Thoracic aorta (tissue), 2 donors: Measurements from ENCODE around the gene ADAM8. TPM values are rescaled to one million over a fixed set of nuclear protein-coding genes. Genes with fewer than 3 reads are reported as not detected.

Source experiments
- ATAC-seq: fragments of 150-250 bp; one replicate; pipeline ENCODE4 v1.8.0; 2017; ENCODE audit warnings: low read depth; ENCODE audit not compliant: insufficient number of reproducible peaks, low FRiP score
- DNase-seq: peaks from one replicate; pipeline ENCODE4 v3.0.0-alpha.2; 2020; ENCODE audit warnings: low spot score
- H3K27ac ChIP-seq, 2 donors: fragments of 200-600 bp; sonication (generic); 1 replicate in 1 of 2; 2 replicates in 1 of 2; pipeline ENCODE4 v1.5.1; 2016; ENCODE audit warnings: mild to moderate bottlenecking in 2 of 2, moderate library complexity in 2 of 2
- H3K27me3 ChIP-seq: fragments of 200-600 bp; sonication (generic); replicated peaks from 2 replicates; pipeline ENCODE4 v1.6.0; 2016; ENCODE audit warnings: mild to moderate bottlenecking; ENCODE audit not compliant: insufficient read depth
- H3K36me3 ChIP-seq: fragments of 200-600 bp; sonication (generic); one replicate; pipeline ENCODE4 v1.5.1; 2016
- H3K4me1 ChIP-seq, 2 donors: fragments of 200-600 bp; sonication (generic); 1 replicate in 1 of 2; 2 replicates in 1 of 2; pipeline versions ENCODE4 v1.5.1 to v1.6.0; 2016; ENCODE audit warnings: low read depth in 2 of 2, mild to moderate bottlenecking in 1 of 2; ENCODE audit not compliant: control insufficient read depth in 1 of 2
- H3K4me3 ChIP-seq: fragments of 200-600 bp; sonication (generic); 2 replicates; pipeline ENCODE4 v1.5.1; 2016; ENCODE audit warnings: mild to moderate bottlenecking
- H3K9me3 ChIP-seq: fragments of 200-600 bp; sonication (generic); 2 replicates; pipeline ENCODE4 v1.5.1; 2016
- CTCF ChIP-seq: fragments of 200-600 bp; sonication (generic); IDR thresholded peaks from one replicate; pipeline ENCODE4 v1.5.1; 2019; ENCODE audit warnings: antibody characterized with exemption
- total RNA-seq, 2 donors: library from RNA; depleted of rRNA; stranded (reverse); fragments of >200 nt; gene quantifications; one replicate each; pipeline versions ENCODE4 v1.1.0 to v1.2.3, GENCODE V29; 2016

The ADAM8 gene
- total RNA-seq, 2 donors from 2014 or later, result 7.2 to 14.0 TPM

GRCh38 chr10:133216776-133217175, 59.9 kb downstream of the ADAM8 start:
- ATAC-seq, result no peak
- no peaks in the 10 kb centered on the region for H3K36me3 ChIP-seq
- H3K9me3 ChIP-seq, result no peaks in the 10 kb centered on the region
- no peak overlapping the region for H3K4me3 ChIP-seq
- no peak overlapping the region for H3K27ac ChIP-seq
- no peaks in the 10 kb centered on the region for H3K27me3 ChIP-seq
- no peak for TF ChIP-seq CTCF
- no peaks in the 10 kb centered on the region for H3K4me1 ChIP-seq
- DNase-seq, result no peak

- Histone ChIP-seq H3K4me3 (no peak overlapping the region), H3K36me3 (no peaks in the 10 kb centered on the region), H3K27ac (no peak overlapping the region), H3K4me1 (no peaks in the 10 kb centered on the region), H3K27me3 (no peaks in the 10 kb centered on the region), H3K9me3 (no peaks in the 10 kb centered on the region)
- no peak for ATAC-seq
- no peak for DNase-seq
- no peak for TF ChIP-seq CTCF
These were observed 61.1 kb downstream of the ADAM8 start for GRCh38 chr10:133215586-133215985.

- no peak overlapping the region for H3K27ac ChIP-seq
- H3K27me3 ChIP-seq, result no peaks in the 10 kb centered on the region
- no peaks in the 10 kb centered on the region for H3K9me3 ChIP-seq
- TF ChIP-seq CTCF, result no peak
- ATAC-seq (no peak), DNase-seq (no peak)
- H3K4me1 ChIP-seq, result no peaks in the 10 kb centered on the region
- no peaks in the 10 kb centered on the region for H3K36me3 ChIP-seq
- no peak overlapping the region for H3K4me3 ChIP-seq
These were observed 61.9 kb downstream of the ADAM8 start for GRCh38 chr10:133214468-133215410.

- DNase-seq, result no peak
- no peaks in the 10 kb centered on the region for H3K36me3 ChIP-seq
- no peak overlapping the region for H3K4me3 ChIP-seq
- no peaks in the 10 kb centered on the region for H3K4me1 ChIP-seq
- no peak for ATAC-seq
- H3K27me3 ChIP-seq, result no peaks in the 10 kb centered on the region
- no peaks in the 10 kb centered on the region for H3K9me3 ChIP-seq
- H3K27ac ChIP-seq, result no peak overlapping the region
- no peak for TF ChIP-seq CTCF
These were observed 62.8 kb downstream of the ADAM8 start for GRCh38 chr10:133213641-133214467.

- ATAC-seq, result no peak
- TF ChIP-seq CTCF, result no peak
These were observed 63.7 kb downstream of the ADAM8 start for GRCh38 chr10:133212853-133213494.

More at GRCh38 chr10:133212853-133213494, 63.7 kb downstream of the ADAM8 start:
- H3K27me3 ChIP-seq, result no peaks in the 10 kb centered on the region
- no peak for DNase-seq
- no peak overlapping the region for H3K27ac ChIP-seq
- H3K4me1 ChIP-seq, result no peaks in the 10 kb centered on the region
- H3K9me3 ChIP-seq, result no peaks in the 10 kb centered on the region
- no peak overlapping the region for H3K4me3 ChIP-seq
- no peaks in the 10 kb centered on the region for H3K36me3 ChIP-seq
